GM12878 (cell line): Measurements from ENCODE around the gene PPP1R3E. TPM values are rescaled to one million over a fixed set of nuclear protein-coding genes. Genes with fewer than 3 reads are reported as not detected.

ENCODE experiments used
- CEBPB ChIP-seq, 2 experiments: fragments of 150-350 bp in 1 of 2; IDR thresholded peaks; 2 replicates each; pipeline ENCODE4 v1.6.1; 2012 to 2014; ENCODE audit warnings: low read depth in 2 of 2, low read length in 2 of 2, borderline replicate concordance in 1 of 2, inconsistent platforms in 1 of 2
- CHD2 ChIP-seq: IDR thresholded peaks from 2 replicates; pipeline ENCODE4 v1.6.1; 2011; ENCODE audit warnings: low read depth, low read length, improper control_type of control experiment, borderline replicate concordance
- CHD4 ChIP-seq: fragments of 200-600 bp; sonication (generic); IDR thresholded peaks from 2 replicates; pipeline ENCODE4 v1.6.1; 2016; ENCODE audit warnings: mild to moderate bottlenecking
- GATAD2B ChIP-seq: fragments of 450-650 bp; conservative IDR thresholded peaks from 2 replicates; pipeline ENCODE4 v1.6.1; 2017; ENCODE audit warnings: low read depth, mild to moderate bottlenecking, moderate library complexity
- PML ChIP-seq: IDR thresholded peaks from 2 replicates; pipeline ENCODE4 v1.6.1; 2012; ENCODE audit warnings: low read length, inconsistent platforms
- RAD21 ChIP-seq: IDR thresholded peaks from 2 replicates; pipeline ENCODE4 v1.6.1; 2011; ENCODE audit warnings: mild to moderate bottlenecking, low read depth, low read length, moderate library complexity; ENCODE audit not compliant: insufficient read depth
- SMAD1 ChIP-seq: fragments of 450-650 bp; IDR thresholded peaks from 2 replicates; pipeline ENCODE4 v1.6.1; 2018; ENCODE audit warnings: mild to moderate bottlenecking, low read depth; ENCODE audit not compliant: partially characterized antibody
- SP1 ChIP-seq: IDR thresholded peaks from one replicate; pipeline ENCODE4 v1.6.1; 2011; ENCODE audit warnings: low read depth, low read length
- TARDBP ChIP-seq: IDR thresholded peaks from 2 replicates; pipeline ENCODE4 v1.6.1; 2016; ENCODE audit warnings: borderline replicate concordance
- TBL1XR1 ChIP-seq: IDR thresholded peaks from 2 replicates; pipeline ENCODE4 v1.6.1; 2012; ENCODE audit warnings: low read depth, low read length, improper control_type of control experiment
- ZNF207 ChIP-seq: fragments of 450-650 bp; IDR thresholded peaks from 2 replicates; pipeline ENCODE4 v1.6.1; 2014; ENCODE audit warnings: antibody characterized with exemption, mild to moderate bottlenecking, borderline replicate concordance
- ZNF592 ChIP-seq: fragments of 450-650 bp; IDR thresholded peaks from 2 replicates; pipeline ENCODE4 v1.6.1; 2017; ENCODE audit warnings: mild to moderate bottlenecking, moderate library complexity
- polyA plus RNA-seq, 11 experiments: library from polyadenylated mRNA; depleted of rRNA in 4 of 11; unstranded in 6 of 11; stranded (reverse) in 5 of 11; fragments of >200 nt; fragmentation: Nextera tagmentation in 4 of 11; fragmentation: Illumina TruSeq in 1 of 11; extraction: Ambion mirVana in 4 of 11; extraction: Trizol in 1 of 11; gene quantifications; 1 replicate in 1 of 11; 2 replicates in 10 of 11; pipeline versions ENCODE4 v1.2.1 to v1.2.3, GENCODE V29; 2011 to 2016; ENCODE audit warnings: inconsistent platforms in 2 of 11, missing spikeins in 2 of 11, low read depth in 1 of 11
- total RNA-seq, 4 experiments: library from RNA; depleted of rRNA in 3 of 4; stranded (reverse); fragments of >200 nt in 3 of 4; fragmentation: Illumina TruSeq in 1 of 4; extraction: Trizol in 1 of 4; gene quantifications; 2 replicates each; pipeline versions ENCODE4 v1.2.1 to v1.2.3, GENCODE V29; 2013 to 2021
- TF ChIP-seq, protein P1 (sequence below): IDR thresholded peaks from 2 replicates; pipeline ENCODE4 v1.6.1; 2012; ENCODE audit warnings: mild to moderate bottlenecking, low read depth, low read length
- TF ChIP-seq, protein P2 (sequence below): fragments of 450-650 bp; IDR thresholded peaks from 2 replicates; pipeline ENCODE4 v1.6.1; 2016; ENCODE audit warnings: mild to moderate bottlenecking
- TF ChIP-seq, protein P3 (sequence below): fragments of 450-650 bp; IDR thresholded peaks from 2 replicates; pipeline ENCODE4 v1.6.1; 2018; ENCODE audit warnings: mild to moderate bottlenecking, low read depth, moderate library complexity; ENCODE audit not compliant: partially characterized antibody

The PPP1R3E gene
- total and polyA plus RNA-seq, 10 of the 15 experiments (the other 5 are each of a cell fraction or from before 2014, with no cell fraction given) = 4.6 to 26.4 (median 7.1) TPM

DNA sequence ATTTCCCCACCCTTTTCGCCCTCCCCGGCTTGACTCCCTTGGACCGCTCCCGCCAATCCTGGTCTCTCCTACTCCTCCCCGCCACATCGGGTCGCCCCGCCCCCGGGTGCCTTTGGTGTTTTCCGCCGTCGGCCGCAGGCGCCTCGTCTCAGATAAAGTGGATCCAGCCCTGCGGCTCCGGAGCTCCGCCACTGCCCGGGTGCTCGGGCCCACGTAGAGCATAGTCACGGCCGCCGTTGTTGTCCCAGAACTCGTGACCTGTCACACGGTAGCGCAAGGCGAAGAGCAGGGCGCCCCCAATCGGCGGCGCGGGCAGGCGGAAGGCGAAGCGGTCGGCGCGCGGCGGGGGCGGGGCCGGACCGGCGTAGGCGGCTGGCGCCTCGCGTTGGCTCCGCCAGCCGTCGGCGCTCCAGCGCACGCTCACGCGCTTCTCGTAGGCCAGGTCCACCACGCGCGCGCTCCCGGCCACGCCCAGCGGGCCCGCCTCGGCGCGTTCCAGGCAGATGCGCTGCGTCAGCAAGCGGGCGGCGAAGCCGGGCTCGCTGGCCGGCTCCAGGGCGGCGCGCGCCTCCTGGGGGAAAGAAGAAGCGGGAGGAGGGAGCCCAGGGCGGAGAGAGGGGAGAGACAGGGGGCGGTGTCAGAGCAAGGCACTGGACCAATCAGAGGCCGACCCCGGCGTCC is 1.2 kb downstream of the PPP1R3E start (continued):
- TF ChIP-seq, protein P1, sequence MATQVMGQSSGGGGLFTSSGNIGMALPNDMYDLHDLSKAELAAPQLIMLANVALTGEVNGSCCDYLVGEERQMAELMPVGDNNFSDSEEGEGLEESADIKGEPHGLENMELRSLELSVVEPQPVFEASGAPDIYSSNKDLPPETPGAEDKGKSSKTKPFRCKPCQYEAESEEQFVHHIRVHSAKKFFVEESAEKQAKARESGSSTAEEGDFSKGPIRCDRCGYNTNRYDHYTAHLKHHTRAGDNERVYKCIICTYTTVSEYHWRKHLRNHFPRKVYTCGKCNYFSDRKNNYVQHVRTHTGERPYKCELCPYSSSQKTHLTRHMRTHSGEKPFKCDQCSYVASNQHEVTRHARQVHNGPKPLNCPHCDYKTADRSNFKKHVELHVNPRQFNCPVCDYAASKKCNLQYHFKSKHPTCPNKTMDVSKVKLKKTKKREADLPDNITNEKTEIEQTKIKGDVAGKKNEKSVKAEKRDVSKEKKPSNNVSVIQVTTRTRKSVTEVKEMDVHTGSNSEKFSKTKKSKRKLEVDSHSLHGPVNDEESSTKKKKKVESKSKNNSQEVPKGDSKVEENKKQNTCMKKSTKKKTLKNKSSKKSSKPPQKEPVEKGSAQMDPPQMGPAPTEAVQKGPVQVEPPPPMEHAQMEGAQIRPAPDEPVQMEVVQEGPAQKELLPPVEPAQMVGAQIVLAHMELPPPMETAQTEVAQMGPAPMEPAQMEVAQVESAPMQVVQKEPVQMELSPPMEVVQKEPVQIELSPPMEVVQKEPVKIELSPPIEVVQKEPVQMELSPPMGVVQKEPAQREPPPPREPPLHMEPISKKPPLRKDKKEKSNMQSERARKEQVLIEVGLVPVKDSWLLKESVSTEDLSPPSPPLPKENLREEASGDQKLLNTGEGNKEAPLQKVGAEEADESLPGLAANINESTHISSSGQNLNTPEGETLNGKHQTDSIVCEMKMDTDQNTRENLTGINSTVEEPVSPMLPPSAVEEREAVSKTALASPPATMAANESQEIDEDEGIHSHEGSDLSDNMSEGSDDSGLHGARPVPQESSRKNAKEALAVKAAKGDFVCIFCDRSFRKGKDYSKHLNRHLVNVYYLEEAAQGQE = no peak
- peak; percentile 58; the same call in 1 of the 2 replicates for TF ChIP-seq TBL1XR1
- 0 out of 2 replicates have a peak, but pooled peaks have one; percentile 48 for TF ChIP-seq ZNF592
- TF ChIP-seq ZNF207 = peak; percentile 93; the same call in 1 of the 2 replicates
- no peak for TF ChIP-seq TARDBP
- TF ChIP-seq SMAD1 = no peak
- TF ChIP-seq GATAD2B = peak; percentile 80
- peak; percentile 55; the same call in 1 of the 2 replicates for TF ChIP-seq PML
- peak; percentile 72 for TF ChIP-seq CHD2
- no peak for TF ChIP-seq SP1
- no peak for TF ChIP-seq CEBPB (IDR thresholded peaks at IDR 0.05; ENCODE audit: borderline replicate concordance in 1 of 2, low read depth in 2 of 2, low read length in 2 of 2)
- TF ChIP-seq CHD4 = no peak
- TF ChIP-seq, protein P2, sequence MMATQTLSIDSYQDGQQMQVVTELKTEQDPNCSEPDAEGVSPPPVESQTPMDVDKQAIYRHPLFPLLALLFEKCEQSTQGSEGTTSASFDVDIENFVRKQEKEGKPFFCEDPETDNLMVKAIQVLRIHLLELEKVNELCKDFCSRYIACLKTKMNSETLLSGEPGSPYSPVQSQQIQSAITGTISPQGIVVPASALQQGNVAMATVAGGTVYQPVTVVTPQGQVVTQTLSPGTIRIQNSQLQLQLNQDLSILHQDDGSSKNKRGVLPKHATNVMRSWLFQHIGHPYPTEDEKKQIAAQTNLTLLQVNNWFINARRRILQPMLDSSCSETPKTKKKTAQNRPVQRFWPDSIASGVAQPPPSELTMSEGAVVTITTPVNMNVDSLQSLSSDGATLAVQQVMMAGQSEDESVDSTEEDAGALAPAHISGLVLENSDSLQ = peak; percentile 67
- TF ChIP-seq, protein P3, sequence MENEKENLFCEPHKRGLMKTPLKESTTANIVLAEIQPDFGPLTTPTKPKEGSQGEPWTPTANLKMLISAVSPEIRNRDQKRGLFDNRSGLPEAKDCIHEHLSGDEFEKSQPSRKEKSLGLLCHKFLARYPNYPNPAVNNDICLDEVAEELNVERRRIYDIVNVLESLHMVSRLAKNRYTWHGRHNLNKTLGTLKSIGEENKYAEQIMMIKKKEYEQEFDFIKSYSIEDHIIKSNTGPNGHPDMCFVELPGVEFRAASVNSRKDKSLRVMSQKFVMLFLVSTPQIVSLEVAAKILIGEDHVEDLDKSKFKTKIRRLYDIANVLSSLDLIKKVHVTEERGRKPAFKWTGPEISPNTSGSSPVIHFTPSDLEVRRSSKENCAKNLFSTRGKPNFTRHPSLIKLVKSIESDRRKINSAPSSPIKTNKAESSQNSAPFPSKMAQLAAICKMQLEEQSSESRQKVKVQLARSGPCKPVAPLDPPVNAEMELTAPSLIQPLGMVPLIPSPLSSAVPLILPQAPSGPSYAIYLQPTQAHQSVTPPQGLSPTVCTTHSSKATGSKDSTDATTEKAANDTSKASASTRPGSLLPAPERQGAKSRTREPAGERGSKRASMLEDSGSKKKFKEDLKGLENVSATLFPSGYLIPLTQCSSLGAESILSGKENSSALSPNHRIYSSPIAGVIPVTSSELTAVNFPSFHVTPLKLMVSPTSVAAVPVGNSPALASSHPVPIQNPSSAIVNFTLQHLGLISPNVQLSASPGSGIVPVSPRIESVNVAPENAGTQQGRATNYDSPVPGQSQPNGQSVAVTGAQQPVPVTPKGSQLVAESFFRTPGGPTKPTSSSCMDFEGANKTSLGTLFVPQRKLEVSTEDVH = no peak
- peak; percentile 43; the same call in 1 of the 2 replicates for TF ChIP-seq RAD21
